Neuron (in vitro differentiated cells): Measurements from ENCODE around the gene HMX1.

ENCODE experiments used
- H2AFZ ChIP-seq: one replicate; pipeline ENCODE4 v1.6.1; 2013; ENCODE audit warnings: low read depth, mild to moderate bottlenecking, inconsistent platforms, low read length, moderate library complexity
- H3K27me3 ChIP-seq: one replicate; pipeline ENCODE4 v1.6.1; 2013; ENCODE audit warnings: low read length; ENCODE audit not compliant: insufficient read depth
- H3K36me3 ChIP-seq: one replicate; pipeline ENCODE4 v1.6.1; 2013; ENCODE audit warnings: low read length; ENCODE audit not compliant: insufficient read depth
- H3K4me1 ChIP-seq: one replicate; pipeline ENCODE4 v1.6.1; 2013; ENCODE audit warnings: low read length; ENCODE audit not compliant: insufficient read depth
- H3K4me3 ChIP-seq: 2 replicates; pipeline ENCODE4 v1.5.1; 2013; ENCODE audit warnings: mild to moderate bottlenecking, low read length, moderate library complexity
- H3K9me3 ChIP-seq: one replicate; pipeline ENCODE4 v1.6.1; 2013; ENCODE audit warnings: low read length

HMX1 gene

GRCh38 chr4:8913858-8914460 lies 42.3 kb upstream of the HMX1 start:
- Histone ChIP-seq H3K4me3 (no peak overlapping the region), H3K4me1 (no peaks in the 10 kb centered on the region), H2AFZ (no peak overlapping the region), H3K9me3 (no peaks in the 10 kb centered on the region), H3K27me3 (peaks cover 16% of the 10 kb centered on the region), H3K36me3 (no peaks in the 10 kb centered on the region)

GRCh38 chr4:8913121-8913857 lies 41.6 kb upstream of the HMX1 start:
- H3K4me1 ChIP-seq: no peaks in the 10 kb centered on the region
- no peaks in the 10 kb centered on the region for H3K36me3 ChIP-seq
- no peaks in the 10 kb centered on the region for H3K9me3 ChIP-seq
- H3K27me3 ChIP-seq: peaks cover 22% of the 10 kb centered on the region
- no peak overlapping the region for H2AFZ ChIP-seq
- H3K4me3 ChIP-seq: no peak overlapping the region

DNA sequence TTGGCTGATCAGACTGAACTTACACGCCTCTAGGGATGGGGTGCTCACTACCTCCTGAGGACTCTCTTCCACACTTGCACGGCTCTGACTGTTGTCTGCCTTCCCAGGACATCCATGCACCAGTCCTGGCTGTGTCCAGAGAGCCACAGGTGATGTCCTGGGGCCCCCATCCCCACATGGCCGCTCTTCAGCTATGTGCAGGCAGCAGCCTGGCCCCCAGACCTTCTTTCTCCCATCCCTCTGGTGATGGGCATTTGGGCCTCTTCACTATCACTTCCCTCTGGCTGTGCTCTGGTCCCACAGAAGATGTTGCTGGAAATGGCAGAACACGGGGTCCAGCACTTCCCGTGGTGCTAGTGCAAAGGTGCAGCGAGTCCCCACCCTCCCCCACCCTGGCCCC lies 40.9 kb upstream of the HMX1 start:
- no peaks in the 10 kb centered on the region for H3K36me3 ChIP-seq
- no peak overlapping the region for H3K4me3 ChIP-seq
- no peaks in the 10 kb centered on the region for H3K9me3 ChIP-seq
- H3K27me3 ChIP-seq: peaks cover 30% of the 10 kb centered on the region
- H2AFZ ChIP-seq: no peak overlapping the region
- no peaks in the 10 kb centered on the region for H3K4me1 ChIP-seq

DNA sequence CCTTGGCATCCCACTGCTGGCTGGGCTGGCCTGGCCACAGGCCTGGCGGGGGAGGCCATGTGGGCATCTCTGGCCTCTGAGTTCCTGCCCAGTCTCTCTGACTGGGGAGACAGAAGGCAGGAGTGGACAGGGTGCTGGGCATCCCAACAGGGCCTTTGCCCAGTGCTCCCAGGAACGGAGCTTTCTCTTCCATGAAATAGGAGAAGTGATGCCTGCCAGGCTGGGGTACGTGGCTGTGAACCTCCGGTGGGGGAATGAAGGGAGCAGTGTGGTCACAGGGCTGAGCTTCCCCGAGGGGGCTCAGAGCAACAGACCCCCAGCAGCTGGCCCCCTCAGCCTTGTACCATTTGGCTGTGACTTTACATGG lies 40.4 kb upstream of the HMX1 start:
- Histone ChIP-seq H3K9me3 (no peaks in the 10 kb centered on the region), H3K4me1 (no peaks in the 10 kb centered on the region), H2AFZ (no peak overlapping the region), H3K27me3 (peaks cover 33% of the 10 kb centered on the region), H3K4me3 (no peak overlapping the region), H3K36me3 (no peaks in the 10 kb centered on the region)

DNA sequence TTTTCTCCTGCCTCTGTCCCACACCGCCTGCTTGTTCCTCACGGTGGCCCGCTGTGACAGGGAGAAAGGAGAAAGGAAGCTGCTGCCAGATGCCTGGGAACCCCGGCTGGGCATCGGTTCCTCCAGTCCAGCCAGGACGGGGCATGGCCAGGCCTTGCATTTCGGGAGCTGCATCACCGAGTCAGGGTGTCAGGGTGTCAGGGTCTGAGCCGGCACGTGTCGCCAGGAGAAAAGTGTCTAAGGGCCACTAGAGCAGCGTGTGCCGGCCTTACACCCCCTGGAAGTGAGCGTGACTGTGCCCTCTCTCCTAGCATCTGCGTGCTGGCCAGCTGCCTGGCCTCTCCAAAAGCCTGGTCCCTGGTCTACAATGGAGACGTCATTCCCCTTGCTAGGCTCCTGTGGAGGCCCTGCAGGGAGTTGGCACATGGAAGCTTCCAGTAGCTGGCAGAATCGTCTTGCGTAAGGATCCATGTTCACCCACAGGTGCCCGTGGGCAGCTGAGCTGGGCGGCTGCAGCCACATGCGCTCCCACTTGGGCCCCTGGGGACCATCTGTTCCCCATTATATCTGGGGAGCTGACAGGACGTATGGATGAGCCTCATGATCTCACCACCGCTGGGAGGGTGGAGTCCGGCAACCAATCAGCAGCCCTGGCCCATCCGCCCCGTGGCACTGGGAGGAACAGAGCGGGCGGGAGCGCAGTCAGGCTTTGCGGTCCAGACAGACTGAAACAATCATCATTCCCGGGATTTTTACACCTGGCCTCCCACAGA lies 39.9 kb upstream of the HMX1 start:
- Histone ChIP-seq H3K36me3 (no peaks in the 10 kb centered on the region), H3K27me3 (peaks cover 39% of the 10 kb centered on the region), H3K4me1 (no peaks in the 10 kb centered on the region)

DNA sequence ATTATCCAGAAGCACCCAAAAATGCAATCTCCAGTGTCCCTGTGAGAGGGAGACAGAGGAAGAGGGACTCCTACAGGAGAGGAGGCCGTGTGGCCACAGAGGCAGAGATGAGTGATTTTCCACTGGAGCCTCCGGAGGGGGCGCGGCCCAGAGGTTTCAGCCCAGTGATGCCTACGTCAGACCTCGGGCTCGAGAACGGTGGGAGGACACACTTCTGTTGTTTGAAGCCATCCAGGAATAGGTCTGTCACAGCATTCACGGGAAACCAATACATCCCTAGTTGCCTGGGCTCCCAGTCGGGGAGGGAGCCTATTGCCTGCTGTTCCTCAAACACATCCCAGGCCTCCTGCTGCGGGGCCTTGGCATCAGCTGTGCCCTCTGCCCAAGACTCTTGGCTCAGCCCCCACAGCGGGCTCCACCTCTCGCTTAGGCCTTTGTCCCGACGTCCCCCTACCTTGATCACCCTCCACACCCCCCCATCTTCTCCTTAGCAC lies 39.2 kb upstream of the HMX1 start:
- no peaks in the 10 kb centered on the region for H3K9me3 ChIP-seq
- no peak overlapping the region for H2AFZ ChIP-seq
- peaks cover 41% of the 10 kb centered on the region for H3K27me3 ChIP-seq
- no peaks in the 10 kb centered on the region for H3K36me3 ChIP-seq
- no peaks in the 10 kb centered on the region for H3K4me1 ChIP-seq
- no peak overlapping the region for H3K4me3 ChIP-seq

More for the DNA sequence above, 39.9 kb upstream of the HMX1 start:
- Histone ChIP-seq H3K9me3 (no peaks in the 10 kb centered on the region), H2AFZ (no peak overlapping the region), H3K4me3 (no peak overlapping the region)

- H3K27me3 ChIP-seq: peaks cover 37% of the 10 kb centered on the region
- H3K36me3 ChIP-seq: no peaks in the 10 kb centered on the region
- H3K4me3 ChIP-seq: no peak overlapping the region
- no peak overlapping the region for H2AFZ ChIP-seq
- no peaks in the 10 kb centered on the region for H3K9me3 ChIP-seq
- no peaks in the 10 kb centered on the region for H3K4me1 ChIP-seq
Measured at GRCh38 chr4:8910100-8910821, 38.6 kb upstream of the HMX1 start.

- no peaks in the 10 kb centered on the region for H3K36me3 ChIP-seq
- no peak overlapping the region for H3K4me3 ChIP-seq
- no peak overlapping the region for H2AFZ ChIP-seq
- H3K4me1 ChIP-seq: no peaks in the 10 kb centered on the region
- H3K9me3 ChIP-seq: no peaks in the 10 kb centered on the region
- peaks cover 38% of the 10 kb centered on the region for H3K27me3 ChIP-seq
Measured at GRCh38 chr4:8909548-8909947, 37.9 kb upstream of the HMX1 start.

- no peak overlapping the region for H2AFZ ChIP-seq
- H3K9me3 ChIP-seq: no peaks in the 10 kb centered on the region
- H3K27me3 ChIP-seq: peaks cover 39% of the 10 kb centered on the region
- no peaks in the 10 kb centered on the region for H3K4me1 ChIP-seq
- H3K4me3 ChIP-seq: no peak overlapping the region
- no peaks in the 10 kb centered on the region for H3K36me3 ChIP-seq
Measured at GRCh38 chr4:8908206-8908893, 36.7 kb upstream of the HMX1 start.

- H2AFZ ChIP-seq: no peak overlapping the region
- H3K4me1 ChIP-seq: no peaks in the 10 kb centered on the region
- peaks cover 39% of the 10 kb centered on the region for H3K27me3 ChIP-seq
- no peak overlapping the region for H3K4me3 ChIP-seq
- H3K9me3 ChIP-seq: no peaks in the 10 kb centered on the region
- H3K36me3 ChIP-seq: no peaks in the 10 kb centered on the region
Measured at GRCh38 chr4:8907596-8908205, 36.1 kb upstream of the HMX1 start.

DNA sequence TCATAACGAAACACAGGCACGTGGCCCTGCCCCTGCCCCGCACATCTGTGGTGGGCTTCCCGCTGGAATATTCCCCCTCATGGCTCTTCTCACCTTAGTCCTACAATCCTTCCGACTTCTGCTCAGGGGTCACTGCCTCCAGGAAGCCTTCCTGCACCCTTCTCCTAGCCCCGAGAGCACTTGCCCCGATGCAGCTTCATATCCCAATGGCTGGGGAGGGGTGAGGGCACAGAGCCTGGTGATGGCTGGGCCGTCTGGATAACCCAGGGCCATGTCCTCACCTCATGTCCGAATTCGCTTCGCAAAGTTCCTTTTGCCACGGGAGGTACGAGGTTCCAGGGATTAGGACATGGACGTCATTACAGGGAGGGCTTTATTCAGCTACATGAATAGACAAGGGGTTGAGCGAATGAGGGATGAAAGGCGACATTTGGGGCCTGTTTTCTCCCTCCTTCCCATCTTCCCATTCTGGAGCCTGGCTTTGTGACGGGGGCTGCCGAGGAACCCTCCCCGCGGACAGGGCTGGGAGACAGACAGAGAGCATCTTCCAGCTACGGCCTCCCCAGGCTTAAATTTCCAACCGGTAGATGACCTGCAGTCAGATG lies 35.5 kb upstream of the HMX1 start:
- no peak overlapping the region for H2AFZ ChIP-seq
- H3K4me3 ChIP-seq: no peak overlapping the region
- H3K36me3 ChIP-seq: no peaks in the 10 kb centered on the region
- H3K4me1 ChIP-seq: no peaks in the 10 kb centered on the region
- H3K27me3 ChIP-seq: peaks cover 39% of the 10 kb centered on the region
- H3K9me3 ChIP-seq: no peaks in the 10 kb centered on the region

DNA sequence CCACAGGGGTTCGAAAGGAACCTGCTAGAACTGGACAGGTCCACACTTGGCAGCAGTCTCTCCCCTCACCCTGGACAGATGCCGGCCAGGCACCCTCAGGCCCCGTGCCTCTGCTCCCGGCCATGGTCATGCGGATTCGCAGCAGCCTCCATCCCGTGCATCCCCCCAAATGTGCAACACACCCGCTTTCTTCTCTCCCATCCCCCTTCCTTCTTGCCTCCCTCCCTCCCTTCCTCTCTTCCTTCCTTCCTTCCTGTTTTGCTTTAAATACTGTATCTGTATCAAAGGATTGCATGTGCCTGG lies 35.0 kb upstream of the HMX1 start:
- Histone ChIP-seq H3K4me1 (no peaks in the 10 kb centered on the region), H3K4me3 (no peak overlapping the region), H2AFZ (no peak overlapping the region), H3K36me3 (no peaks in the 10 kb centered on the region), H3K27me3 (peaks cover 39% of the 10 kb centered on the region), H3K9me3 (no peaks in the 10 kb centered on the region)
